Activated naive CD8-positive, alpha-beta T cell treated with anti-CD3 and anti-CD28 coated beads, Interleukin-2, amount 10 ng/mL, durations not matched to agents 7 days and 5 days (primary cell): Measurements from ENCODE around the gene NDUFAF2. TPM values are rescaled to one million over a fixed set of nuclear protein-coding genes. Genes with fewer than 3 reads are reported as not detected.
A peak's percentile ranks its signal among the peaks of the same experiment; 100 is the strongest.

Experiments
- ATAC-seq: fragments of 150-1000 bp; cut with Tn5 transposase; one replicate; pipeline ENCODE4 v1.10.0; 2021; ENCODE audit warnings: low read depth, moderate library complexity
- POLR2A ChIA-PET: fragments of 350-600 bp; sonication (Branson Sonifier 250); formaldehyde crosslinking; loops from one replicate; lab custom pipeline; 2021; ENCODE audit warnings: antibody characterized with exemption; lab: Charles Lee
- DNase-seq: peaks from one replicate; pipeline ENCODE4 v3.0.0; 2021
- H3K27ac Mint-ChIP-seq: one replicate; pipeline ENCODE4 v1.8.0; 2022; ENCODE audit warnings: mild to moderate bottlenecking, mixed read lengths
- H3K27me3 Mint-ChIP-seq: one replicate; pipeline ENCODE4 v1.8.0; 2022; ENCODE audit warnings: mild to moderate bottlenecking, moderate library complexity, mixed read lengths
- H3K36me3 Mint-ChIP-seq: one replicate; pipeline ENCODE4 v1.8.0; 2021; ENCODE audit warnings: mild to moderate bottlenecking, mixed read lengths
- H3K4me1 Mint-ChIP-seq: one replicate; pipeline ENCODE4 v1.8.0; 2021; ENCODE audit warnings: mixed read lengths
- H3K4me3 Mint-ChIP-seq: one replicate; pipeline ENCODE4 v1.8.0; 2022; ENCODE audit warnings: mild to moderate bottlenecking, moderate library complexity, mixed read lengths
- H3K9me3 Mint-ChIP-seq: one replicate; pipeline ENCODE4 v1.8.0; 2021; ENCODE audit warnings: mixed read lengths
- total RNA-seq, 2 experiments: library from RNA; stranded (reverse); gene quantifications; one replicate each; pipeline ENCODE4 v1.2.3, GENCODE V29; 2021

The NDUFAF2 gene
- total RNA-seq, 2 experiments from 2014 or later: 16.2 to 18.5 TPM

- DNase-seq (no peak), ATAC-seq (no peak)
- Mint-ChIP-seq H3K36me3 (peaks cover 3% of the 10 kb centered on the region), H3K4me1 (no peaks in the 10 kb centered on the region), H3K9me3 (peaks cover 4% of the 10 kb centered on the region), H3K27me3 (no peaks in the 10 kb centered on the region), H3K4me3 (no peak overlapping the region), H3K27ac (no peak overlapping the region)
- POLR2A ChIA-PET: no interaction called here
These were observed 178.1 kb downstream of the NDUFAF2 start for GRCh38 chr5:61123145-61123544.

GRCh38 chr5:61130289-61130688 lies 185.3 kb downstream of the NDUFAF2 start:
- Mint-ChIP-seq H3K27me3 (no peaks in the 10 kb centered on the region), H3K4me1 (no peaks in the 10 kb centered on the region), H3K36me3 (peaks cover 3% of the 10 kb centered on the region)

GRCh38 chr5:61132559-61132958 lies 187.6 kb downstream of the NDUFAF2 start:
- ATAC-seq: no peak
- Mint-ChIP-seq H3K4me1 (no peaks in the 10 kb centered on the region), H3K27ac (no peak overlapping the region), H3K27me3 (no peaks in the 10 kb centered on the region), H3K9me3 (peaks cover 2% of the 10 kb centered on the region), H3K36me3 (peaks cover 1% of the 10 kb centered on the region), H3K4me3 (no peak overlapping the region)
- POLR2A ChIA-PET: no interaction called here
- no peak for DNase-seq

More at GRCh38 chr5:61130289-61130688, 185.3 kb downstream of the NDUFAF2 start:
- DNase-seq (no peak), ATAC-seq (no peak)
- H3K9me3 Mint-ChIP-seq: peaks cover 4% of the 10 kb centered on the region
- POLR2A ChIA-PET: no interaction called here
- H3K4me3 Mint-ChIP-seq: no peak overlapping the region
- H3K27ac Mint-ChIP-seq: no peak overlapping the region

- Mint-ChIP-seq H3K9me3 (no peaks in the 10 kb centered on the region), H3K27ac (no peak overlapping the region), H3K27me3 (no peaks in the 10 kb centered on the region), H3K36me3 (peaks cover 3% of the 10 kb centered on the region), H3K4me3 (no peak overlapping the region), H3K4me1 (no peaks in the 10 kb centered on the region)
- POLR2A ChIA-PET: no interaction called here
- ATAC-seq (no peak), DNase-seq (no peak)
These were observed 192.8 kb downstream of the NDUFAF2 start for GRCh38 chr5:61137835-61138234.

GRCh38 chr5:61139094-61139873 lies 194.3 kb downstream of the NDUFAF2 start:
- H3K9me3 Mint-ChIP-seq: no peaks in the 10 kb centered on the region
- H3K27me3 Mint-ChIP-seq: no peaks in the 10 kb centered on the region
- H3K36me3 Mint-ChIP-seq: peaks cover 2% of the 10 kb centered on the region
- no peak overlapping the region for H3K27ac Mint-ChIP-seq
- no peak overlapping the region for H3K4me3 Mint-ChIP-seq
- H3K4me1 Mint-ChIP-seq: no peaks in the 10 kb centered on the region
- ATAC-seq (no peak), DNase-seq (no peak)
- POLR2A ChIA-PET: no interaction called here

GRCh38 chr5:61139931-61140330 lies 194.9 kb downstream of the NDUFAF2 start:
- DNase-seq: no peak
- Mint-ChIP-seq H3K27ac (no peak overlapping the region), H3K36me3 (peaks cover 2% of the 10 kb centered on the region), H3K9me3 (no peaks in the 10 kb centered on the region), H3K27me3 (no peaks in the 10 kb centered on the region), H3K4me1 (no peaks in the 10 kb centered on the region), H3K4me3 (no peak overlapping the region)
- POLR2A ChIA-PET: no interaction called here
- no peak for ATAC-seq

GRCh38 chr5:61141801-61142200 lies 196.8 kb downstream of the NDUFAF2 start:
- no peak for DNase-seq
- no peaks in the 10 kb centered on the region for H3K4me1 Mint-ChIP-seq
- peaks cover 9% of the 10 kb centered on the region for H3K36me3 Mint-ChIP-seq
- no peak overlapping the region for H3K4me3 Mint-ChIP-seq
- POLR2A ChIA-PET: no interaction called here
- no peak overlapping the region for H3K27ac Mint-ChIP-seq
- no peaks in the 10 kb centered on the region for H3K27me3 Mint-ChIP-seq
- peaks cover 8% of the 10 kb centered on the region for H3K9me3 Mint-ChIP-seq
- ATAC-seq: no peak

GRCh38 chr5:61142391-61142790 lies 197.4 kb downstream of the NDUFAF2 start:
- H3K36me3 Mint-ChIP-seq: peaks cover 9% of the 10 kb centered on the region
- peaks cover 8% of the 10 kb centered on the region for H3K9me3 Mint-ChIP-seq
- POLR2A ChIA-PET: no interaction called here
- H3K27me3 Mint-ChIP-seq: no peaks in the 10 kb centered on the region
- DNase-seq (no peak), ATAC-seq (no peak)
- H3K27ac Mint-ChIP-seq: no peak overlapping the region
- H3K4me1 Mint-ChIP-seq: no peaks in the 10 kb centered on the region
- H3K4me3 Mint-ChIP-seq: no peak overlapping the region

- POLR2A ChIA-PET: no interaction called here
- no peak overlapping the region for H3K27ac Mint-ChIP-seq
- H3K4me1 Mint-ChIP-seq: no peaks in the 10 kb centered on the region
- peaks cover 11% of the 10 kb centered on the region for H3K36me3 Mint-ChIP-seq
- H3K9me3 Mint-ChIP-seq: peaks cover 8% of the 10 kb centered on the region
- DNase-seq: no peak
- no peak for ATAC-seq
- no peaks in the 10 kb centered on the region for H3K27me3 Mint-ChIP-seq
- no peak overlapping the region for H3K4me3 Mint-ChIP-seq
These were observed 197.8 kb downstream of the NDUFAF2 start for GRCh38 chr5:61142811-61143210.

GRCh38 chr5:61148515-61148914 lies 203.5 kb downstream of the NDUFAF2 start:
- no peak overlapping the region for H3K27ac Mint-ChIP-seq
- DNase-seq (no peak), ATAC-seq (no peak)
- no peaks in the 10 kb centered on the region for H3K27me3 Mint-ChIP-seq
- POLR2A ChIA-PET: no interaction called here
- H3K4me3 Mint-ChIP-seq: no peak overlapping the region
- peaks cover 20% of the 10 kb centered on the region for H3K36me3 Mint-ChIP-seq
- peaks cover 14% of the 10 kb centered on the region for H3K9me3 Mint-ChIP-seq
- no peaks in the 10 kb centered on the region for H3K4me1 Mint-ChIP-seq

GRCh38 chr5:61151893-61152292 lies 206.9 kb downstream of the NDUFAF2 start:
- H3K27me3 Mint-ChIP-seq: no peaks in the 10 kb centered on the region
- no peak for ATAC-seq

GRCh38 chr5:61159070-61159469 lies 214.1 kb downstream of the NDUFAF2 start:
- DNase-seq (no peak), ATAC-seq (no peak)
- peaks cover 1% of the 10 kb centered on the region for H3K9me3 Mint-ChIP-seq
- H3K4me3 Mint-ChIP-seq: no peak overlapping the region
- no peak overlapping the region for H3K27ac Mint-ChIP-seq
- POLR2A ChIA-PET: interaction anchor here (0.6 kb wide), 1 partner anchor 1065 kb away, joined by 4 read pairs; no protein-coding TSS in a partner anchor
- peaks cover 33% of the 10 kb centered on the region for H3K4me1 Mint-ChIP-seq
- H3K27me3 Mint-ChIP-seq: no peaks in the 10 kb centered on the region
- H3K36me3 Mint-ChIP-seq: peaks cover 55% of the 10 kb centered on the region

More at GRCh38 chr5:61151893-61152292, 206.9 kb downstream of the NDUFAF2 start:
- H3K4me3 Mint-ChIP-seq: no peak overlapping the region
- POLR2A ChIA-PET: no interaction called here
- DNase-seq: no peak
- no peak overlapping the region for H3K27ac Mint-ChIP-seq
- peaks cover 7% of the 10 kb centered on the region for H3K9me3 Mint-ChIP-seq
- H3K36me3 Mint-ChIP-seq: peaks cover 37% of the 10 kb centered on the region
- H3K4me1 Mint-ChIP-seq: no peaks in the 10 kb centered on the region

GRCh38 chr5:61159836-61160235 lies 214.8 kb downstream of the NDUFAF2 start:
- POLR2A ChIA-PET: no interaction called here
- no peak overlapping the region for H3K27ac Mint-ChIP-seq
- peaks cover 47% of the 10 kb centered on the region for H3K36me3 Mint-ChIP-seq
- ATAC-seq: no peak
- no peaks in the 10 kb centered on the region for H3K9me3 Mint-ChIP-seq
- no peaks in the 10 kb centered on the region for H3K27me3 Mint-ChIP-seq
- no peak for DNase-seq
- no peak overlapping the region for H3K4me3 Mint-ChIP-seq
- peaks cover 33% of the 10 kb centered on the region for H3K4me1 Mint-ChIP-seq

- Mint-ChIP-seq H3K36me3 (peaks cover 41% of the 10 kb centered on the region), H3K9me3 (no peaks in the 10 kb centered on the region), H3K27ac (no peak overlapping the region), H3K4me1 (peaks cover 33% of the 10 kb centered on the region), H3K27me3 (no peaks in the 10 kb centered on the region), H3K4me3 (peak overlapping the region; percentile 59)
- POLR2A ChIA-PET: no interaction called here
- no peak for ATAC-seq
- DNase-seq: no peak
These were observed 215.5 kb downstream of the NDUFAF2 start for GRCh38 chr5:61160497-61160896.
